Naive B cell (primary cell): ENCODE results near the gene TSPAN2. TPM values are rescaled to one million over a fixed set of nuclear protein-coding genes. Genes with fewer than 3 reads are reported as not detected.
A peak's percentile ranks its signal among the peaks of the same experiment; 100 is the strongest.
"Not testable (repeated sequence)": the region's sequence is repeated elsewhere in the genome, so short reads cannot be mapped to it uniquely, and the experiment has no call there.

Experiments
- ATAC-seq, 2 donors: fragments of 150-1000 bp; cut with Tn5 transposase; 2 replicates each; pipeline ENCODE4 v1.10.0; 2021; ENCODE audit warnings: low read depth in 2 of 2, mild to moderate bottlenecking in 2 of 2, moderate library complexity in 2 of 2
- DNase-seq: peaks from one replicate; pipeline ENCODE4 v3.0.0; 2022
- H3K27ac Mint-ChIP-seq, 6 donors: one replicate each; pipeline ENCODE4 v1.8.0; 2020 to 2022; ENCODE audit warnings: mild to moderate bottlenecking in 6 of 6, mixed read lengths in 6 of 6, moderate library complexity in 5 of 6, inconsistent platforms in 2 of 6
- H3K27me3 Mint-ChIP-seq, 3 donors: one replicate each; pipeline ENCODE4 v1.8.0; 2021 to 2022; ENCODE audit warnings: mixed read lengths in 3 of 3, mild to moderate bottlenecking in 1 of 3
- H3K36me3 Mint-ChIP-seq, 2 donors: one replicate each; pipeline ENCODE4 v1.8.0; 2020 to 2022; ENCODE audit warnings: mixed read lengths in 2 of 2, inconsistent platforms in 1 of 2, mild to moderate bottlenecking in 1 of 2
- H3K4me1 Mint-ChIP-seq, 3 donors: one replicate each; pipeline ENCODE4 v1.8.0; 2020 to 2022; ENCODE audit warnings: mixed read lengths in 3 of 3, inconsistent platforms in 1 of 3, mild to moderate bottlenecking in 1 of 3, moderate library complexity in 1 of 3
- H3K4me3 Mint-ChIP-seq, 8 donors: one replicate each; pipeline ENCODE4 v1.8.0; 2020 to 2022; ENCODE audit warnings: mild to moderate bottlenecking in 8 of 8, mixed read lengths in 8 of 8, moderate library complexity in 8 of 8, inconsistent platforms in 2 of 8
- H3K9me3 Mint-ChIP-seq, 7 donors: one replicate each; pipeline ENCODE4 v1.8.0; 2020 to 2022; ENCODE audit warnings: mixed read lengths in 7 of 7, mild to moderate bottlenecking in 5 of 7, inconsistent platforms in 2 of 7, moderate library complexity in 1 of 7
- polyA plus RNA-seq, 6 donors: library from polyadenylated mRNA; unstranded; fragments of 300-500 nt; fragmentation: Illumina TruSeq; gene quantifications; one replicate each; pipeline ENCODE4 v1.2.3, GENCODE V29; 2021; ENCODE audit warnings: low read depth in 6 of 6

The TSPAN2 gene
- polyA plus RNA-seq, 6 donors from 2014 or later = 0.15 to 0.38 (median 0.23) TPM; not detected in 2

- H3K4me3 Mint-ChIP-seq = no peak overlapping the region
- H3K36me3 Mint-ChIP-seq = no peaks in the 10 kb centered on the region
- no peaks in the 10 kb centered on the region for H3K4me1 Mint-ChIP-seq
- DNase-seq (no peak), ATAC-seq (no peak)
- peaks cover 6 to 30% (median 16%) of the 10 kb centered on the region in 3 donors for H3K27me3 Mint-ChIP-seq
- no peaks in the 10 kb centered on the region for H3K9me3 Mint-ChIP-seq
- no peak overlapping the region for H3K27ac Mint-ChIP-seq
Measured at GRCh38 chr1:115031595-115031994, 57.7 kb downstream of the TSPAN2 start.

- Mint-ChIP-seq H3K9me3 (no peaks in the 10 kb centered on the region), H3K27ac (peak within 1 kb of the TSS in 1 of 6 donors; percentile 52), H3K4me1 (no peaks in the 10 kb centered on the region), H3K36me3 (no peaks in the 10 kb centered on the region), H3K4me3 (no peak within 1 kb of the TSS), H3K27me3 (peaks cover 8 to 29% (median 11%) of the 10 kb centered on the region in 3 donors)
- DNase-seq = no peak
- ATAC-seq = no peak
Measured at GRCh38 chr1:115029526-115029925, 59.8 kb downstream of the TSPAN2 start, which contains the start of gene TSHB. Gene TSHB (plus strand): TSS chr1:115029826. CDS start chr1:115033363, 3,537 bp downstream.

- no peaks in the 10 kb centered on the region for H3K4me1 Mint-ChIP-seq
- peaks cover 0 to 3% (median 0%) of the 10 kb centered on the region in 7 donors for H3K9me3 Mint-ChIP-seq
- H3K27me3 Mint-ChIP-seq = peaks cover 10 to 24% (median 14%) of the 10 kb centered on the region in 3 donors
- no peak overlapping the region for H3K4me3 Mint-ChIP-seq
- no peak for DNase-seq
- no peak overlapping the region for H3K27ac Mint-ChIP-seq
- ATAC-seq = no peak
- H3K36me3 Mint-ChIP-seq = no peaks in the 10 kb centered on the region
Measured at GRCh38 chr1:115023593-115023992, 65.7 kb downstream of the TSPAN2 start.

- no peak overlapping the region for H3K4me3 Mint-ChIP-seq
- H3K27ac Mint-ChIP-seq = no peak overlapping the region
- no peak for DNase-seq
- peaks cover 8 to 19% (median 12%) of the 10 kb centered on the region in 3 donors for H3K27me3 Mint-ChIP-seq
- no peak for ATAC-seq
- no peaks in the 10 kb centered on the region for H3K4me1 Mint-ChIP-seq
- peaks cover 0 to 6% (median 0%) of the 10 kb centered on the region in 7 donors for H3K9me3 Mint-ChIP-seq
- H3K36me3 Mint-ChIP-seq = no peaks in the 10 kb centered on the region
Measured at GRCh38 chr1:115021145-115021544, 68.2 kb downstream of the TSPAN2 start.

GRCh38 chr1:115019549-115019948 lies 69.8 kb downstream of the TSPAN2 start:
- not testable (repeated sequence) for H3K9me3 Mint-ChIP-seq

GRCh38 chr1:115013792-115014191 lies 75.5 kb downstream of the TSPAN2 start:
- peaks cover 5% of the 10 kb centered on the region in 3 donors for H3K27me3 Mint-ChIP-seq
- H3K27ac Mint-ChIP-seq = peak overlapping the region in 1 of 6 donors; percentile 84
- no peak overlapping the region for H3K4me3 Mint-ChIP-seq
- no peak for ATAC-seq
- peaks cover 0 to 11% (median 4%) of the 10 kb centered on the region in 7 donors for H3K9me3 Mint-ChIP-seq
- DNase-seq = no peak
- no peaks in the 10 kb centered on the region for H3K4me1 Mint-ChIP-seq
- no peaks in the 10 kb centered on the region for H3K36me3 Mint-ChIP-seq

More at GRCh38 chr1:115019549-115019948, 69.8 kb downstream of the TSPAN2 start:
- DNase-seq, H3K27ac Mint-ChIP-seq, H3K4me3 Mint-ChIP-seq, ATAC-seq, H3K36me3 Mint-ChIP-seq, H3K4me1 Mint-ChIP-seq: not testable (repeated sequence)
- H3K27me3 Mint-ChIP-seq = peaks cover 6 to 19% (median 12%) of the 10 kb centered on the region in 3 donors

GRCh38 chr1:115012434-115012833 lies 76.9 kb downstream of the TSPAN2 start:
- H3K27ac Mint-ChIP-seq = no peak overlapping the region
- no peaks in the 10 kb centered on the region for H3K36me3 Mint-ChIP-seq
- H3K27me3 Mint-ChIP-seq = peaks cover 5 to 6% (median 5%) of the 10 kb centered on the region in 3 donors
- no peak for ATAC-seq
- peaks cover 0 to 8% (median 4%) of the 10 kb centered on the region in 7 donors for H3K9me3 Mint-ChIP-seq
- H3K4me1 Mint-ChIP-seq = no peaks in the 10 kb centered on the region
- DNase-seq = no peak
- H3K4me3 Mint-ChIP-seq = no peak overlapping the region

GRCh38 chr1:115012006-115012405 lies 77.3 kb downstream of the TSPAN2 start:
- no peaks in the 10 kb centered on the region for H3K36me3 Mint-ChIP-seq
- peaks cover 5 to 9% (median 8%) of the 10 kb centered on the region in 3 donors for H3K27me3 Mint-ChIP-seq
- ATAC-seq (no peak), DNase-seq (no peak)
- no peak overlapping the region for H3K4me3 Mint-ChIP-seq
- no peak overlapping the region for H3K27ac Mint-ChIP-seq
- no peaks in the 10 kb centered on the region for H3K4me1 Mint-ChIP-seq
- H3K9me3 Mint-ChIP-seq = peaks cover 0 to 8% (median 4%) of the 10 kb centered on the region in 7 donors

GRCh38 chr1:115006191-115006590 lies 83.1 kb downstream of the TSPAN2 start:
- DNase-seq (no peak), ATAC-seq (no peak)
- Mint-ChIP-seq H3K4me1 (no peaks in the 10 kb centered on the region), H3K27me3 (peaks cover 28 to 43% (median 32%) of the 10 kb centered on the region in 3 donors), H3K9me3 (peaks cover 0 to 5% (median 2%) of the 10 kb centered on the region in 7 donors), H3K4me3 (no peak overlapping the region), H3K27ac (no peak overlapping the region), H3K36me3 (no peaks in the 10 kb centered on the region)

Other genes starting within 250 kb of the TSPAN2 start
- not detected for gene SYCP1, start 234.6 kb downstream of the TSPAN2 start, polyA plus RNA-seq
- gene TSHB, start 59.7 kb downstream of the TSPAN2 start, polyA plus RNA-seq = not detected
- gene NGF, start 248.7 kb upstream of the TSPAN2 start, polyA plus RNA-seq = not detected